Osteoblast (primary cell): ENCODE results near the gene MAD1L1. TPM values are rescaled to one million over a fixed set of nuclear protein-coding genes. Genes with fewer than 3 reads are reported as not detected.
A peak's percentile ranks its signal among the peaks of the same experiment; 100 is the strongest.

ENCODE experiments used
- DNase-seq: peaks from one replicate; pipeline ENCODE4 v3.0.0; 2011; ENCODE audit warnings: low spot score, mixed read lengths; ENCODE audit not compliant: insufficient read length; ENCODE audit errors: missing footprints
- H2AFZ ChIP-seq: 2 replicates; pipeline ENCODE4 v1.6.0; 2011; ENCODE audit warnings: mild to moderate bottlenecking, low read length
- H3K27ac ChIP-seq: 2 replicates; pipeline ENCODE4 v1.5.1; 2011; ENCODE audit warnings: mild to moderate bottlenecking, low read depth, low read length, moderate library complexity
- H3K27me3 ChIP-seq: 2 replicates; pipeline ENCODE4 v1.6.0; 2012; ENCODE audit warnings: mild to moderate bottlenecking, control low read depth, inconsistent platforms, low read length, moderate library complexity; ENCODE audit not compliant: insufficient read depth
- H3K36me3 ChIP-seq: 2 replicates; pipeline ENCODE4 v1.5.1; 2011; ENCODE audit warnings: mild to moderate bottlenecking, low read length, control low read depth, moderate library complexity; ENCODE audit not compliant: insufficient read depth
- H3K4me1 ChIP-seq: 2 replicates; pipeline ENCODE4 v1.5.1; 2011; ENCODE audit warnings: mild to moderate bottlenecking, low read length, control low read depth, moderate library complexity; ENCODE audit not compliant: insufficient read depth
- H3K4me2 ChIP-seq: 2 replicates; pipeline ENCODE4 v1.6.0; 2011; ENCODE audit warnings: mild to moderate bottlenecking, low read length; ENCODE audit not compliant: insufficient read depth
- H3K4me3 ChIP-seq: fragments of 200-600 bp; sonication (generic); 3 replicates; pipeline ENCODE4 v1.5.1; 2012; ENCODE audit warnings: mild to moderate bottlenecking, low read length, inconsistent platforms; ENCODE audit not compliant: insufficient read depth
- H3K79me2 ChIP-seq: 2 replicates; pipeline ENCODE4 v1.6.0; 2012; ENCODE audit warnings: mild to moderate bottlenecking, low read length, control low read depth, inconsistent platforms; ENCODE audit not compliant: insufficient read depth
- H3K9me3 ChIP-seq: 2 replicates; pipeline ENCODE4 v1.5.1; 2011; ENCODE audit warnings: low read depth, low read length, control low read depth
- H4K20me1 ChIP-seq: 2 replicates; pipeline ENCODE4 v1.6.0; 2012; ENCODE audit warnings: mild to moderate bottlenecking, low read length, control low read depth; ENCODE audit not compliant: insufficient read depth
- total RNA-seq: library from RNA; depleted of rRNA; stranded (reverse); fragments of >200 nt; gene quantifications from 2 replicates; pipeline ENCODE4 v1.2.3, GENCODE V29; 2012
- TF ChIP-seq, protein P1 (sequence below): IDR thresholded peaks from 2 replicates; pipeline ENCODE4 v1.5.1; 2011; ENCODE audit warnings: mild to moderate bottlenecking, low read depth, low read length, moderate library complexity; ENCODE audit errors: extremely low read depth

The MAD1L1 gene
- total RNA-seq, 1 donor = 66.2 TPM

DNA sequence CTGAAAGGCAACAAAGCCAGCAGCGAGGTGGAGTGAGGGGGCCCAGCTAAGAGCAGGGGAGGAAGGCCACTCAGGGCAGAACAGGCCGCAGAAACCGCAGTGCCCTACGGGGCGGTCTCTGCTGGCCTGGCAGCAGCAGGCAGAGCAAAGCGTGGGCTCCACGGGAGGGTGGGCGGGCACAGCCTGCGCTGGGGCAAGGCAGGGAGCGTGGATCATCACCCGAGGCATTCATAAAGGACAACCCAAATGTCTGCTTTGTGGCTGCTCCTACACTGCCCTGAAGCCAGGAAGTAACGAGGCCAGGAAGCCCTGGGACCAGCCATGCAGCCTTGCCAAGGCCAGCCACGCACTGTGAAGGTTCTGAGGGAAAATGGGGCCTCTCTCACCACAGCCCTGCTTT, 127.5 kb downstream of the MAD1L1 start:
- Histone ChIP-seq H3K36me3 (no peaks in the 10 kb centered on the region), H4K20me1 (no peaks in the 10 kb centered on the region), H3K79me2 (peaks cover 10% of the 10 kb centered on the region), H2AFZ (no peak overlapping the region), H3K27ac (no peak overlapping the region), H3K4me2 (no peak overlapping the region), H3K27me3 (no peaks in the 10 kb centered on the region), H3K4me1 (peaks cover 15% of the 10 kb centered on the region), H3K9me3 (no peaks in the 10 kb centered on the region), H3K4me3 (no peak overlapping the region)
- DNase-seq = no peak
- TF ChIP-seq, protein P1, sequence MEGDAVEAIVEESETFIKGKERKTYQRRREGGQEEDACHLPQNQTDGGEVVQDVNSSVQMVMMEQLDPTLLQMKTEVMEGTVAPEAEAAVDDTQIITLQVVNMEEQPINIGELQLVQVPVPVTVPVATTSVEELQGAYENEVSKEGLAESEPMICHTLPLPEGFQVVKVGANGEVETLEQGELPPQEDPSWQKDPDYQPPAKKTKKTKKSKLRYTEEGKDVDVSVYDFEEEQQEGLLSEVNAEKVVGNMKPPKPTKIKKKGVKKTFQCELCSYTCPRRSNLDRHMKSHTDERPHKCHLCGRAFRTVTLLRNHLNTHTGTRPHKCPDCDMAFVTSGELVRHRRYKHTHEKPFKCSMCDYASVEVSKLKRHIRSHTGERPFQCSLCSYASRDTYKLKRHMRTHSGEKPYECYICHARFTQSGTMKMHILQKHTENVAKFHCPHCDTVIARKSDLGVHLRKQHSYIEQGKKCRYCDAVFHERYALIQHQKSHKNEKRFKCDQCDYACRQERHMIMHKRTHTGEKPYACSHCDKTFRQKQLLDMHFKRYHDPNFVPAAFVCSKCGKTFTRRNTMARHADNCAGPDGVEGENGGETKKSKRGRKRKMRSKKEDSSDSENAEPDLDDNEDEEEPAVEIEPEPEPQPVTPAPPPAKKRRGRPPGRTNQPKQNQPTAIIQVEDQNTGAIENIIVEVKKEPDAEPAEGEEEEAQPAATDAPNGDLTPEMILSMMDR = no peak

DNA sequence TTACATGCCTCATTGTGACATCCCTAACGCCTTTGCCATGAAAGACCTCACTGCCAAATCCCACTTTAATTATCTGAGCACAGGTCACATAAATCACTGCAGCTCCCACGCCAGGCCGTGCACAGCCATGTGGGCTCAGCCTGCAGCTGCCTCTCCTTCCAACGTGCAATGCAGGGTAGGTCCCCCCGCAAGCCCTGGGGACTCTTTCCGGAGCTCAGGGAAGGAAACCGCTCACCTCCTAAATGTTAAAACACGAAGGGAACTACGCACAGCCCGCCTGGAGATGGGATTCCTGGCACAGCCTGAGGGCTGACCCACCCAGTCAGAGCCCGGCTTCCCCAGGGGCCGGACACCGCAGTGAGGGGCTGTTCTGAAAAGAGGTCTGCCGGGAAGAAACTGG, 128.0 kb downstream of the MAD1L1 start:
- peak overlapping the region; percentile 57 for H3K4me2 ChIP-seq
- H3K27ac ChIP-seq = peak overlapping the region; percentile 78
- no peak overlapping the region for H2AFZ ChIP-seq

DNA sequence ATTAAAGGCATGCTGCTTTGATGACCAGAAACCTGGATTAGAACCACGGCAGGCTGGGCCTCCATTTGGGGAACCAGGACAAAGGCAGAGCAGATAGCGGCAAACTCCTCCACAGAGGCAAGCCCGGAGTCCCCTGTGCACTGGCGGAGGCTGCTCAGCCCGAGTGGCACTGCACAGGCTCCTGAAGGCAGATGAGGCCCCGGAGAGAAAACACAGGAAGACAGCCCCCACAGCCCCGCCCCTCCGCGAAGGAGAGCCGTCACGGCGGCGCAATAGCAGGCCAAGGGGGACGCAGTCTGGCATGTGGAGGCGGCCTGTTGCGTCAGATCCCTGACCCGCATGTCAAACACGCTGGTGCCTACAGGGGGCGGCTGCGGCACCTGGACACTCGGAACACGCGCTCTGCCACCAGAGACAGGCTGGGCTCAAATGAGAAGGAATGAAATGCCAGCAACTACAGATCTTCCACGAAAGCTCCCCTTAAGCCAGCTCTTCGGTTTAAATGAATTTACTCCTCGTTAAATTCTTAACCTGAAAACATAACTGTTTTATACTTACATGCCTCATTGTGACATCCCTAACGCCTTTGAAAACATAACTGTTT, 128.5 kb downstream of the MAD1L1 start:
- Histone ChIP-seq H3K79me2 (peaks cover 10% of the 10 kb centered on the region), H2AFZ (peak overlapping the region; percentile 85), H3K27me3 (no peaks in the 10 kb centered on the region), H3K4me2 (peak overlapping the region; percentile 57), H4K20me1 (no peaks in the 10 kb centered on the region), H3K27ac (peak overlapping the region; percentile 78), H3K9me3 (no peaks in the 10 kb centered on the region), H3K4me3 (peak overlapping the region; percentile 40), H3K4me1 (peaks cover 18% of the 10 kb centered on the region), H3K36me3 (no peaks in the 10 kb centered on the region)
- DNase-seq = peak; percentile 100
- TF ChIP-seq, protein P1 = peak; percentile 61

More for the DNA sequence above, 128.0 kb downstream of the MAD1L1 start:
- no peak for DNase-seq
- Histone ChIP-seq H3K27me3 (no peaks in the 10 kb centered on the region), H4K20me1 (no peaks in the 10 kb centered on the region), H3K9me3 (no peaks in the 10 kb centered on the region), H3K4me3 (no peak overlapping the region), H3K79me2 (peaks cover 10% of the 10 kb centered on the region), H3K36me3 (no peaks in the 10 kb centered on the region), H3K4me1 (peaks cover 16% of the 10 kb centered on the region)
- TF ChIP-seq, protein P1 = no peak

DNA sequence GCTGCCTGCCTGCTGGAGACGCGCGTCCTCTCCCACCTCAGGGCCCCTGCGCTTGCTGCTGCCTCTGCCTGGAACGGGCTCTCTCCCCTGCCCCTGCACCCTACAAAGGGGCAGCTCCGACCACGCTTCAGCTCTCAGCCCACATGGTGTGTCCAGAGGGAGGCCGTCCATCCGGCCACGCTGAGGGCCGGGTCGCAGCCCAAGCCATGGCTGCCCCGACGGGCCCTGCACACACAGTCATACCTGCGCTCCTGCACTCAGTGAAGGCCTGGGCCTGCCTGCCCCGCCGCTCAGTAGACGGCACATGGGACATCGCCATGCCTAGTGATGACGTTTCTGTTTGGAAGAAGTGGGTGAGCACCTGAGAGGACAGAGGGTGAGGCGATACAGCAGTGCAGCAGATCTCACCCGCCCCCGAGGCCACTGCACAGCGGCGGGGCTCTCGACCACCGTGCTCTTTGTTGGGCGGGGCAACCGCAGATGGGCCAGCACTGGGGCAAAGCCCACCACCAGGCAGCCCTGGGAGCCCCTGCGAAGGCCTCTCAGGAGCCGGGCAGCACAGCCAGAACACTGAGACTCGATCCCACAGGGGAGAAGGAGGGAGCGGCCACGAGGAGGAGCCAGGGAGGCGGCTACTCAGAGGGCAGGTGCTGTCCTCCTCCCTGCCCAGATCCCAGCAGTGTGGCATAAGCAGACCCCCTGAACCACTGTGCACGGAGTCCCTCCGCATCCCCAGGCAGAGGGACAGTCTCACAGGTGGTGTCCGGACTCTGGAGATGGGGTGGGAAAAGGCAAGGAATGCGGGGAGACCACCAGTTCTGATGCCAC, 129.5 kb downstream of the MAD1L1 start:
- no peak overlapping the region for H3K4me3 ChIP-seq
- H3K9me3 ChIP-seq = no peaks in the 10 kb centered on the region
- H3K27me3 ChIP-seq = no peaks in the 10 kb centered on the region
- no peaks in the 10 kb centered on the region for H3K36me3 ChIP-seq
- H4K20me1 ChIP-seq = no peaks in the 10 kb centered on the region
- peaks cover 10% of the 10 kb centered on the region for H3K79me2 ChIP-seq
- peaks cover 18% of the 10 kb centered on the region for H3K4me1 ChIP-seq
- TF ChIP-seq, protein P1 = no peak
- H2AFZ ChIP-seq = no peak overlapping the region
- H3K4me2 ChIP-seq = peak overlapping the region; percentile 57
- no peak for DNase-seq
- H3K27ac ChIP-seq = peak overlapping the region; percentile 78
